GM18498 (cell line): ENCODE results near the gene SLC9A3.
"Not testable (repeated sequence)": the region's sequence is repeated elsewhere in the genome, so short reads cannot be mapped to it uniquely, and the experiment has no call there.

Experiments
- ATAC-seq: cut with Tn5 transposase; IDR thresholded peaks from one replicate; pipeline ENCODE4 v1.9.1; 2021; ENCODE audit warnings: mild to moderate bottlenecking, moderate library complexity; ENCODE audit not compliant: unreplicated experiment

SLC9A3 gene

GRCh38 chr5:478369-478981 is 45.8 kb downstream of the SLC9A3 start:
- no peak for ATAC-seq

- no peak for ATAC-seq
These were observed 46.4 kb downstream of the SLC9A3 start for GRCh38 chr5:477871-478270.

GRCh38 chr5:477247-477646 is 47.0 kb downstream of the SLC9A3 start:
- ATAC-seq: no peak

- no peak for ATAC-seq
These were observed 47.5 kb downstream of the SLC9A3 start for GRCh38 chr5:476814-477175.

GRCh38 chr5:476102-476813 is 48.0 kb downstream of the SLC9A3 start:
- no peak for ATAC-seq

GRCh38 chr5:475704-476101 is 48.5 kb downstream of the SLC9A3 start:
- no peak for ATAC-seq

GRCh38 chr5:474840-475661 is 49.2 kb downstream of the SLC9A3 start:
- ATAC-seq: no peak

GRCh38 chr5:474232-474839 is 49.9 kb downstream of the SLC9A3 start:
- ATAC-seq: not testable (repeated sequence)

GRCh38 chr5:473551-474192 is 50.6 kb downstream of the SLC9A3 start:
- peak; percentile 32 for ATAC-seq

GRCh38 chr5:472656-473550 is 51.3 kb downstream of the SLC9A3 start:
- ATAC-seq: peak; percentile 66

- peak; percentile 21 for ATAC-seq
These were observed 52.1 kb downstream of the SLC9A3 start for GRCh38 chr5:472076-472655.

GRCh38 chr5:471750-472058 is 52.5 kb downstream of the SLC9A3 start:
- ATAC-seq: no peak

- no peak for ATAC-seq
These were observed 53.1 kb downstream of the SLC9A3 start for GRCh38 chr5:470961-471749.

- no peak for ATAC-seq
These were observed 54.3 kb downstream of the SLC9A3 start for GRCh38 chr5:469752-470483.

- no peak for ATAC-seq
These were observed 55.8 kb downstream of the SLC9A3 start for GRCh38 chr5:468401-468800.

- no peak for ATAC-seq
These were observed 57.5 kb downstream of the SLC9A3 start for GRCh38 chr5:466661-467310.

- ATAC-seq: no peak
These were observed 58.5 kb downstream of the SLC9A3 start for GRCh38 chr5:465591-466403.
